Stimulated activated CD4-positive, alpha-beta T cell treated with anti-CD3 and anti-CD28 coated beads, Interleukin-12 subunit alpha, Interleukin-12 subunit beta, amount 100 ng/mL, for 48 hours (primary cell): ENCODE measurements around the gene RHOC.
A peak's percentile ranks its signal among the peaks of the same experiment; 100 is the strongest.

Experiments
- DNase-seq, 3 donors: peaks; one replicate each; pipeline ENCODE4 v3.0.0-alpha.2; 2020; ENCODE audit warnings: low read depth in 2 of 3, low spot score in 1 of 3

RHOC gene

GRCh38 chr1:112686835-112687234 lies 20.1 kb downstream of the RHOC start:
- no peak for DNase-seq

GRCh38 chr1:112686417-112686816 lies 20.5 kb downstream of the RHOC start:
- no peak for DNase-seq

GRCh38 chr1:112685913-112686312 lies 21.0 kb downstream of the RHOC start:
- no peak for DNase-seq

- no peak for DNase-seq
Observed at GRCh38 chr1:112678605-112679004, 28.3 kb downstream of the RHOC start.

GRCh38 chr1:112677501-112677900 lies 29.4 kb downstream of the RHOC start:
- DNase-seq, result no peak

GRCh38 chr1:112676543-112676942 lies 30.4 kb downstream of the RHOC start:
- DNase-seq, result no peak

GRCh38 chr1:112675728-112676381 lies 31.1 kb downstream of the RHOC start:
- DNase-seq, result no peak

GRCh38 chr1:112674986-112675727 lies 31.8 kb downstream of the RHOC start:
- DNase-seq, result peak in 2 of 3 donors; percentile 21 to 31

GRCh38 chr1:112674440-112674985 lies 32.4 kb downstream of the RHOC start, which contains the start of gene MOV10:
Gene MOV10 (plus strand): TSS chr1:112674659. CDS start chr1:112674913, 254 bp downstream.
- DNase-seq, result peak; percentile 37 to 59 (median 42)

GRCh38 chr1:112673592-112674439 lies 33.1 kb downstream of the RHOC start:
- no peak for DNase-seq

GRCh38 chr1:112672842-112673241 lies 34.1 kb downstream of the RHOC start:
- DNase-seq, result no peak

GRCh38 chr1:112672009-112672408 lies 34.9 kb downstream of the RHOC start:
- DNase-seq, result no peak

GRCh38 chr1:112666946-112667345 lies 40.0 kb downstream of the RHOC start:
- DNase-seq, result no peak

- no peak for DNase-seq
Observed at GRCh38 chr1:112665857-112666256, 41.1 kb downstream of the RHOC start.

- DNase-seq, result no peak
Observed at GRCh38 chr1:112651205-112651604, 55.7 kb downstream of the RHOC start.
